GM19351 (cell line): Measurements from ENCODE around the gene SCRN1.

Experiments used
- ATAC-seq: cut with Tn5 transposase; IDR thresholded peaks from one replicate; pipeline ENCODE4 v1.9.1; 2021; ENCODE audit warnings: mild to moderate bottlenecking, moderate library complexity; ENCODE audit not compliant: unreplicated experiment

Gene SCRN1, protein sequence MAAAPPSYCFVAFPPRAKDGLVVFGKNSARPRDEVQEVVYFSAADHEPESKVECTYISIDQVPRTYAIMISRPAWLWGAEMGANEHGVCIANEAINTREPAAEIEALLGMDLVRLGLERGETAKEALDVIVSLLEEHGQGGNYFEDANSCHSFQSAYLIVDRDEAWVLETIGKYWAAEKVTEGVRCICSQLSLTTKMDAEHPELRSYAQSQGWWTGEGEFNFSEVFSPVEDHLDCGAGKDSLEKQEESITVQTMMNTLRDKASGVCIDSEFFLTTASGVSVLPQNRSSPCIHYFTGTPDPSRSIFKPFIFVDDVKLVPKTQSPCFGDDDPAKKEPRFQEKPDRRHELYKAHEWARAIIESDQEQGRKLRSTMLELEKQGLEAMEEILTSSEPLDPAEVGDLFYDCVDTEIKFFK

GRCh38 chr7:29989257-29989995 lies at the start of gene SCRN1:
Gene SCRN1, minus strand, starts transcription at chr7:29989801. Its CDS starts 20,734 bp downstream, at chr7:29969067.
- ATAC-seq, result peak; percentile 34

DNA sequence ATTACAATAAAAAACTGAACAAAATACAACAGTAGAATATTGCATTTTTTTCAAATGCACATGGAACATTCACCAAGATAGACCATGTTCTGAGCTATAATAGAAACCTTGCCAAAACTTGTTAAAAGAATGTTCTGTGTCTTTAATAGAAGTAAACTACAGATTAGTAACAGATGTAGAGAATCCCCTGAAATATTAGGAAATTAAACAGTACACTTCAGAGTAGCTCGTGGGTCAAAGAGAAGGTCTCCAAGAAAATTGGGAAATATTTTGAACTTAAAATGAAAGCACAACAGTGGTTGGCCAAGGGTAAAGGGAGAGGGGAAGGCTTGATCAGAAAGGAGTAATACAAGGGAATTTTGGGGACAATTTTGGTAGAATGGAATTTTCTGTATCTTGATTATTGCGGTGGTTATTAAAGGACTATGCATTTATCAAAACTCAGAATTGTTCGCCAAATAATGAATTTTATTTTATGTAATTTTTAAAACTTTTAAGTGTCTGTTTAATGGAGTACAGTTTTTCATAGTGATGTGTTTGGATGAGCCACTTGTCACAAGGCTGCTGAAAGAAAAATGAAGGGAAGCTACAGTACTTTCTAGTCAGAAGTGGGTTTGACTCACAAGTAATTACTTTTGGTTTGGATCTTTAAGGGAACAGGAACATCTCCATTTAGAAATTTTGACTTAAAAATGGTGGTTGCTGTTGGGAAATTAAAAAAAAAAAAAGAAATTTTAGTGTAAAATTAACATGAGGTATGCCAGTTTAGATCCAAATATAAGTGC lies 48.8 kb upstream of the SCRN1 start:
- ATAC-seq, result no peak

- ATAC-seq, result no peak
Observed at GRCh38 chr7:30036220-30036619, 46.6 kb upstream of the SCRN1 start.

DNA sequence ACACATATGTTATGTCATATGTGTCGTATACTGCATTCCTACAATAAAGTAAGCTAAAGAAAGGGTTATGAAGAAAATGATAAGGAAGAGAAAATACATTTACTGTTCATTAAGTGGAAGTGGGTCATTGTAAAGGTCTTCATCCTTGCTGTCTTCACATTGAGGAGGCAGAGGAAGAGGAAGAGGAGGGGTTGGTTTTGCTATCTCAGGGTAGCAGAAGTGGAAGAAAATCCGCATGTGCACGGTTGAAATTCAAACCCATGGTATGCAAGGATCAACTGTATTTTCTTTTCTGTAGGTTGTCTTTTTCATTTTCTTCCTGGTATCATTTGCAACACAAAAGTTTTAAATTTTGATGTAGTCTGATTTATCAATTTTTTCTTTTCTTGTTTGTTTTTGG lies 44.9 kb upstream of the SCRN1 start:
- ATAC-seq, result no peak

DNA sequence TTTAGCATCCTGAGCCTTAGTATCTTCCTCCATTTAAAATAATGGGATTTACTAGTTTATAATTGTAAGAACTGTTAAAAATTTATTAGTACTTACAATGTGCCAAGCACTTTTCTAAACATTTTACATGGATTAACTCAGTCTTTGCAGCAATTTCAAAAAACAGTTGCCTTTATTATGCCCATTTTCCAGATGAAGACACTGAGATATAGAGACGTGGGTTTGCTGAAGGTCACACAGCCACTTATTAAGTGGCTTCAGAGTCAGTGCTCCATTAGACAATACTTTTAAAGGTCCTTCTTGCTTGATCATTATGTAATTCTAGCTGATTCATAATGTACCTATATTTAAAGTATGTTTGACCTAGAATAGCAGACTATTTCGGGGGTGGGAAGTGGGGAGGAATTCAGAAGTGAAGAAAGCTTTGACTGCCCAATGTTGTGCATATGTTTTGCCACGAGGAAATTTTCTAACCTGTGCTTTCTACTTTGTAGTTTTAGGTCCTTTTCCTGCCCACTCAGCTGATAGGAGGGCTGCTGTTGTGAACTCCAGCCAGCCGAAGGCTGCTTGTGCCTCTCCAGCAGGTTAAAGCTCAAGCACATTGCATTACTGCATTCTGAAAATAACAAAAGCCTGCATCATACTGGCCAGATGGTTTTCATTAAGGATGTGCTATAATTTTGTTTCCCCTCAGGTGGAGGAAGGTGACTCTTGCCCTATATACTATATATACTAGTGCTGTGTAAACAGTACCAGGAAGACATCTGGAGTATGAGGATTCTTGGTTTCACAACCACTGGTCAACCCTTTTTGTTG lies 42.9 kb upstream of the SCRN1 start:
- no peak for ATAC-seq

DNA sequence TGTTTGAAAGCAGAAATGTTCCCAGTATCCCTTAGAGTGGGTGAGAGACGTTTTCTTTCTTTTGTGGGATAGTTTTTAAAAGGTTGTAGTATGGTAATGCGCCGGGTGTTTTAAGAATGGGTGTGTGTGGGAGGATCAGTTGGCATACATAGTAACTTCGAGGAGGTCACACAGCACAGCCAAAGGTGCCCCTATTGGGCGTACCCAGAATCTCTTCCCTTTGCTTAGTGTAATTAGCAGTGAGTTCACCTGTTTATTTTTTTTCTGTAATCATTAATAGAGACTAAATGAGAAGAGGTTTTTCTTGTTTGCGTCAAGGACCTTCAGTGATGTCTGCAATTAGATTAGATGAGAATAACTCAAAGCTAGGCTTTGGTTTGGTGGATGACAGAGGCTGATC lies 40.1 kb upstream of the SCRN1 start:
- no peak for ATAC-seq

DNA sequence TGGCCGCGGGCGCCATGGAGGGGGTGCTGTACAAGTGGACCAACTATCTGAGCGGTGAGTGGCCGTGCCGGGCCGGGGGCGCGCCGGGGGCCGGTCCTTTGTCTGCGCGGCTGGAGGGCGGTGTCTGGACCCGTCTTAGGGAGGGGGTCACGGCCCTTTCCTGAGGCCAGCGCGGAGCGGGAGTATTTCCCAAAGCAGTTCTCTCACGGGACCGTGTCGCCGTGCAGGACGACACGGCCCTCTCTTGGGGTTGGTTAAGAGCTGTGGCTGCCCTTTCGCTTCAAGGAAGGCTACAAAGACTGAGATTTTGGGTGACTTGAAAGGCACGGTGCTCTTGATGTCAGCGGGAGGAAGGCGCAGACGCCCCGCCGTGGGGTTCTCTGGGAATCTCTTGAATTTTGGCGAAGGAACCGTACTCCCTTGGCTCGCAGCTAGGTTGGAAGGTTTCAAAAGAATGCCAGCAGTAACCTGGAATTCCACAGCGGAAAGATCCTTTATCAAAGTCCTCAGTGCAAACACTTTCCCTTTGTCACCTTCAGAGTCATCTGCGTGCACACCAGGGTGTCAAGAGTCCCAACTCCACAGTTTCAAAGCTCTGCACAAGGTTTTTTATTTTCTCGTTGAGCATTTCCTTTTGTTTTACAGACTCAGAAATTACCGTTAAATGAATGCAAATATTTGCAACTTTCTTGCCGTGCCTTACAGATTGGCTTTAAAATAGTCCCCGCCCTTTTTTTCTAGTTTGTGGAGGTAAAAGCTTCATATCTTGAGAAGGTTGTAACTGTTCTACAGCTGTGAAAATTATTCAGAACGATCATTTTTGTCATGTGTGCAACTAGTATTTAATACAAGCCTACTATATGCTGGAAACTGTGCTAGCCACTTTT lies 39.4 kb upstream of the SCRN1 start:
- ATAC-seq, result peak; percentile 25

DNA sequence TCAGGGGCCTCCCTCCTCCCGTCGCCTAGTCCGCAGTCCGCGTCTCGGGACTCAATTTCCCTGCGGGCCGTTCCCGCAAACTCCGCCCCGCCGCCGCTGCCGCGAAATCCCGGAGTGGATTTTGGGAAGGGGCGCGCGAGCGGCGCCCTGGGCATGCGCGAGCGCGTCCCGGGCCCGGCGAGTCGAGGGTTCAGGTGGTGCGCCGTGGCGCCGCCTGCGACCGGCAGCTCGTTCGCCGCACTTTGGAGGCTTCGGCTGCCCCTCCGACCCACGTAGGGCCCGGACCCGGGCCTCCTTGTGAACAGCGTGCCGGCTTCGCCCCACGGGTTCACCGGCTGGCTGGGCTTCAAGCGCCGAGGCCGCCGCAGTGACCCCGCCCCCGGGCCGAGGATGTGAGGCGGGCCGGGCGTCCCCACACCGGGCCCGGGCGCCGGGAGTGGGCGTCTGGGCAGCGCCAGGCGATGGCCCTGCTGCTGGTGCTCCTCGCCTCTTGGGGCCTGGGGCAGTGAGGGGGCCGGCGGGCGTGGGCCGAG lies 38.7 kb upstream of the SCRN1 start, which contains the start of gene PLEKHA8:
Gene PLEKHA8 (plus strand): TSS at position 197 of the 533 bp plus-strand sequence. CDS start 351 bp downstream, outside the sequence.
- peak; percentile 44 for ATAC-seq

GRCh38 chr7:30027740-30028215 lies 38.2 kb upstream of the SCRN1 start:
- peak; percentile 0 for ATAC-seq

DNA sequence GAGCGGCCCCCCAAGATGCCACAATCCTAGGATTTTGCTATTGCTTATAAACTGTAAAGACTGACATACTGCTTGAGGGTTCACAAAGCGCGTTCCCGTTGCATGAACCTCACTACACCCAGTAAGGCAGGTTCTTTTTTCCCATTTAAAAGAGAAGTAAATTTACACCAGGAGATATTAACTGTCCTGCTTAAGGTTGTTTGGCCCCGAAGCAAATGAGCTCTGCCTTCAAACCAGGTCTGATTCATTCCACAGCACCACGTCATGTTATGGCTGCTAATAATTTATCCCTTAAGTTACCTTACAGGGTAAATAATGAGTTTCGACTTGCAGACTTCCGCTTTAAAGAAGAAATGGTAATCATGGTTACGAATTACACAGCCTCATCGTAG lies 37.5 kb upstream of the SCRN1 start:
- no peak for ATAC-seq

DNA sequence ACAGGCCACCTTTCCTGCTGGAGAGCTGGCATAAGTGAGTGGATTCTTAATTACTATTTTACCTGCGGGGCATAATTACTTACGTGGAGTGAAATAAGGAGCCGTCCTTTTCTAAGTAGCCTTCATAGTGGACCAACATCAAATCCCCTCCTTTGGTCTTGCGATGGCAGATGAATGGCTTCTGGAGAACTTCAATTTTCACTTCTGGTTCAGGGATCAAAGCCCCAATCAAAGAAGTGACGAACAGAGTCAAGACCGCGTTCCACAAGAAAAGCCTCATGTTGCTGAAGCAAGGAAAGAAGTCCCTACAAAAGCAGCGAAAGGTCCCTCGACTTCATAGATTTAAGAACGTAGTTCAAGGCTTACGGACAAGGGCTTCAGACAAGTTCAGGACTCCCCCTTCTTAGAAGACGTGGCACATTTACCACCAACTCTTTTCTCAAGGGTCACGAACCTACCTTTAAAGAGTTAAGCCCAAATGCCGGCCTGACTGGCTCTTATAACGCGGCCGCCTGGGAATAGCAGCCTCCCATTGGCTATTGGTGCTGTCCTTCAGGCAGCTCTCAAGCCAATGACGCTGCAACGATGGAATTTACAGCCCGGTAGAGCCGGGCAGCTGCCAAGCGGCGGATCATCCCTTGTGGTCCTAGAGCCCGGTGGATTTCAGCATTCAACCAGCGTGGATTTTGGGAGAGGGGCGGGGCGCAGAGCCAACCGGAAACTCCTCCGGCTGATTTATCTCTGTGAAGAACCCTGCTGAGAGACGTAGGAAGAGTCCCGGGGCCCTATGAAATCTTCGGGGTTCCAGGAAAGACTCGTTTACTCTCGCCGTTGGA lies 36.8 kb upstream of the SCRN1 start, which contains the start of gene FKBP14:
Gene FKBP14 (minus strand): TSS at position 474 of the 836 bp plus-strand sequence. CDS start 194 bp downstream, at position 280.
- peak; percentile 73 for ATAC-seq

- ATAC-seq, result no peak
Observed at GRCh38 chr7:30023524-30023923, 33.9 kb upstream of the SCRN1 start.

DNA sequence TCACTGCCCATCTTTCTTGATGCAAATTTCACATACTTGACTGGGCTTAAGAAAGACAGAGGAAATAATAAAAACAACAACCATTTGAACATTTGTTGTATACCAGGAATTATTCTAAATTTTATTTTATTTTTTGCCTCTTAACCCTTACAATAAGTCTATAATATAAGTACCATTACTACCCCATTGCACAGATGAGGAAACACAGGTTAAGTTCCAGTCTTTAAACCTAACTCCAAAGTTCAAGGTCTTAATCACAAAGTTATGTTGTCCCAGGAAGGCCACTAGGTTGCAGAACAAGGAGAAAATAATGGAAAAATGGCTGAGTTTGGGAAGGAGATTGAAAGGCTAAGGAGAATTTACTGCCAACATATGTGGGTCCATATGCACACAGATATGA lies 33.4 kb upstream of the SCRN1 start:
- ATAC-seq, result no peak

- no peak for ATAC-seq
Observed at GRCh38 chr7:30020535-30020934, 30.9 kb upstream of the SCRN1 start.

DNA sequence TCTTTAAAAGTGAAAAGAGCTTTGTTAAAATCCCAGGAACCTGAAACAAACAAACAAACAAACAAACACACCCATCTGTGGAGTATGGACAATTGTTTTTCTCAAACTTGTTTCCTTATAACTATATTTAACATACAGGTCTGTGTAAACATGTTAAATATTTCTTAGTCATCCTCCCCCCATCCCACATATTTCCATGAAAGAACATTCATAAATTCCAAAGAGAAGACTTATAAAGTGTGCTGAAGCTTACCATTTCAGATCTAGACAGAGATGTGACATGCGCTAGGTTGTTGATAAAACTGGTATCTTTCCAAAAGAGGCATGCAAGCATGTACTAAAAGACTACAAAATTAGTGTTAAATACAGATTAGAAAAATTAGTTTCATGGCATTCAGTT lies 30.4 kb upstream of the SCRN1 start:
- ATAC-seq, result no peak

DNA sequence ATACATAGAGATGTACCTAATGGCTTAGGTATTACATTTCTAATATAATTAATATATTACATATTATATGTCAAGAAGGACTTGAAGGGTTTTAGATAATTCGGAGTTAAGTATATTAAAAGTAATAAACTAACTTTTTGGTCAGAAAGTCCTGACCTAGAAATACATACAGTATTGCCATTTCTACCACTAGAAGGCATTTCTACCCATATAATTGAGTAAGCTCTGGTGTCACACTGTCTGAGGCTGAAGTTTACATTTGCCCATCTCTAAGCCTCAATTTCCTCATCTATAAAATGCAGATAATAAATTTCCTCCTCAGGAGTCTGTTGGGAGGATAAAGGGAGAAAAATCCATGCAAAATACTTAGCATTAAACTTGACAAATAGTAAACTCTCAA lies 29.8 kb upstream of the SCRN1 start:
- ATAC-seq, result no peak

DNA sequence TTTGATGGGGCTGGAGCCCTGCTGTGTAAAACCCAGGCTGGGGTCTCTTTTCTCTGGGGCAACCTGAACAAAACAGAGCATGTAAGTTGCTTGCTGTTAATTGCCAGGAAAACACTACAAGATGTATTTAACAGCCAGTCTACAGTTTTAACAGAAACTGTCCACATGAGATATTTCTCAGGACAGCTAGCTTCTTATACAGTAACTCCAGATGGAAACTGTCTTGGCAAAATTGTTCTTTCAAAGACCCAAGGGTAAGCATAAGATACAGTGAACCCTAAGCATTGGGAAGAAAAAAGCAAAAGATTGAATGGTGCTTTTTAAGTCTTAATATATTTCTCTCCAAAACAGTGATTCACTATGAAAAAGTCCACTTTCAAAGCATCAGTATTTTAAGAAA lies 28.9 kb upstream of the SCRN1 start:
- no peak for ATAC-seq

GRCh38 chr7:30012757-30013156 lies 23.2 kb upstream of the SCRN1 start:
- no peak for ATAC-seq
